ENCODE measurements around the gene ABL2.

- TF ChIP-seq CTCF (IDR thresholded peaks at IDR 0.05) (no peak), EP300 (IDR thresholded peaks at IDR 0.05) (no peak), POLR2A (IDR thresholded peaks at IDR 0.05) (no peak), POLR2AphosphoS5 (IDR thresholded peaks at IDR 0.05) (no peak)
Measured at GRCh38 chr1:179108644-179109043, 120.8 kb downstream of the ABL2 start.
